SK-N-SH treated with all-trans-retinoic acid at 6 μM for 48 hours (cell line): ENCODE results near the gene BPGM.

Experiments
- ARNTL ChIP-seq: fragments of 450-650 bp; formaldehyde crosslinking; IDR thresholded peaks from 2 replicates; pipeline ENCODE4 v1.5.0; 2020; ENCODE audit warnings: low read depth, mild to moderate bottlenecking, moderate library complexity, borderline replicate concordance
- BACH2 ChIP-seq: fragments of 250-450 bp; sonication (Bioruptor Pico); IDR thresholded peaks from 2 replicates; pipeline ENCODE4 v1.9.0; 2021; ENCODE audit warnings: mild to moderate bottlenecking, borderline replicate concordance
- CSRNP3 ChIP-seq: fragments of 250-450 bp; sonication (Bioruptor Pico); IDR thresholded peaks from 2 replicates; pipeline ENCODE4 v1.5.1; 2021; ENCODE audit warnings: mild to moderate bottlenecking, moderate library complexity
- ESRRG ChIP-seq: fragments of 250-450 bp; sonication (Bioruptor Pico); IDR thresholded peaks from 2 replicates; pipeline ENCODE4 v1.6.1; 2021; ENCODE audit warnings: mild to moderate bottlenecking
- GLIS3 ChIP-seq: fragments of 250-450 bp; sonication (Bioruptor Pico); IDR thresholded peaks from 2 replicates; pipeline ENCODE4 v1.5.0; 2020; ENCODE audit warnings: mild to moderate bottlenecking, moderate library complexity
- PATZ1 ChIP-seq: fragments of 250-450 bp; sonication (Bioruptor Pico); IDR thresholded peaks from 2 replicates; pipeline ENCODE4 v1.8.0; 2020; ENCODE audit warnings: mild to moderate bottlenecking, moderate library complexity, borderline replicate concordance
- POU6F1 ChIP-seq: fragments of 250-450 bp; sonication (Bioruptor Pico); IDR thresholded peaks from 2 replicates; pipeline ENCODE4 v1.8.0; 2021; ENCODE audit warnings: low read depth, mild to moderate bottlenecking, moderate library complexity, borderline replicate concordance
- PPARA ChIP-seq: fragments of 250-450 bp; sonication (Bioruptor Pico); IDR thresholded peaks from 2 replicates; pipeline ENCODE4 v1.5.0; 2020; ENCODE audit warnings: mild to moderate bottlenecking, borderline replicate concordance
- RARB ChIP-seq: fragments of 250-450 bp; sonication (Bioruptor Pico); IDR thresholded peaks from 2 replicates; pipeline ENCODE4 v1.8.0; 2021; ENCODE audit warnings: mild to moderate bottlenecking, moderate library complexity
- TCF4 ChIP-seq: fragments of 250-450 bp; sonication (Bioruptor Pico); IDR thresholded peaks from 2 replicates; pipeline ENCODE4 v1.8.0; 2021; ENCODE audit warnings: mild to moderate bottlenecking, moderate library complexity, borderline replicate concordance
- TOX ChIP-seq: fragments of 250-450 bp; sonication (Bioruptor Pico); IDR thresholded peaks from 2 replicates; pipeline ENCODE4 v1.8.0; 2021; ENCODE audit warnings: mild to moderate bottlenecking, moderate library complexity, borderline replicate concordance
- TSHZ2 ChIP-seq: fragments of 250-450 bp; sonication (Bioruptor Pico); IDR thresholded peaks from 2 replicates; pipeline ENCODE4 v1.5.0; 2020; ENCODE audit warnings: mild to moderate bottlenecking, moderate library complexity
- ZFP3 ChIP-seq: fragments of 250-450 bp; sonication (Bioruptor Pico); IDR thresholded peaks from 2 replicates; pipeline ENCODE4 v1.5.0; 2020; ENCODE audit warnings: mild to moderate bottlenecking, moderate library complexity
- ZNF8 ChIP-seq: fragments of 450-650 bp; formaldehyde crosslinking; IDR thresholded peaks from 2 replicates; pipeline ENCODE4 v1.5.0; 2020; ENCODE audit warnings: mild to moderate bottlenecking, moderate library complexity

- no peak for TF ChIP-seq PATZ1 (CRISPR knock-in tag)
- no peak for TF ChIP-seq POU6F1 (CRISPR knock-in tag)
- TF ChIP-seq ZFP3 (CRISPR knock-in tag) = no peak
- TF ChIP-seq TCF4 (CRISPR knock-in tag) = no peak
- no peak for TF ChIP-seq TOX
- no peak for TF ChIP-seq ESRRG
- TF ChIP-seq TSHZ2 (CRISPR knock-in tag) = no peak
- TF ChIP-seq GLIS3 (CRISPR knock-in tag) = no peak
- no peak for TF ChIP-seq RARB (CRISPR knock-in tag)
- no peak for TF ChIP-seq ZNF8 (CRISPR knock-in tag)
- no peak for TF ChIP-seq CSRNP3 (CRISPR knock-in tag)
- no peak for TF ChIP-seq ARNTL (CRISPR knock-in tag)
- TF ChIP-seq PPARA (CRISPR knock-in tag) = no peak
- TF ChIP-seq BACH2 (CRISPR knock-in tag) = no peak
These were observed 26.9 kb upstream of the BPGM start for GRCh38 chr7:134619627-134620331.
